Measurements from ENCODE around the gene OGFRL1. TPM values are rescaled to one million over a fixed set of nuclear protein-coding genes. Genes with fewer than 3 reads are reported as not detected.

OGFRL1 gene
- total RNA-seq, 1 experiment from 2014 or later = 10.3 TPM

GRCh38 chr6:71248878-71249544 lies 39.6 kb upstream of the OGFRL1 start:
- no peak overlapping the region for H3K27ac ChIP-seq (ENCODE audit: low read depth, low read length)
- no peak overlapping the region for H2AFZ ChIP-seq (ENCODE audit: low read depth, low read length, poor library complexity, severe bottlenecking)
- POLR2A ChIA-PET = no interaction called here
- no peaks in the 10 kb centered on the region for H3K36me3 ChIP-seq (ENCODE audit: control insufficient read depth in 1 of 2, insufficient read depth in 2 of 2, low read length in 2 of 2)
- no peaks in the 10 kb centered on the region for H3K79me2 ChIP-seq (ENCODE audit: insufficient read depth, low read length)
- H3K4me1 ChIP-seq (ENCODE audit: control insufficient read depth in 1 of 2, insufficient read depth in 2 of 2, low read length in 2 of 2) = no peaks in the 10 kb centered on the region
- H4K20me1 ChIP-seq (ENCODE audit: insufficient read depth) = no peaks in the 10 kb centered on the region
- no peaks in the 10 kb centered on the region for H3K9me3 ChIP-seq (ENCODE audit: control insufficient read depth in 1 of 2, insufficient read depth in 1 of 2, low read depth in 1 of 2, low read length in 2 of 2)
- CTCF ChIA-PET = no interaction called here
- intact Hi-C loops (cut with micrococcal nuclease) = no loop called here
- H3K9me2 ChIP-seq (ENCODE audit: insufficient read depth) = no peaks in the 10 kb centered on the region
- H3K9ac ChIP-seq (ENCODE audit: low read length) = no peak overlapping the region
- TF ChIP-seq CBX3 (IDR thresholded peaks at IDR 0.05; ENCODE audit: low read depth) = no peak
- no peak for TF ChIP-seq ZBTB33 (IDR thresholded peaks at IDR 0.05; ENCODE audit: extremely low read depth, insufficient replicate concordance, low read length)
- TF ChIP-seq YY1 (IDR thresholded peaks at IDR 0.05; ENCODE audit: extremely low read depth, insufficient replicate concordance, low read depth, low read length) = no peak
- TF ChIP-seq EZH2 (IDR thresholded peaks at IDR 0.05) = no peak
- H3K27me3 ChIP-seq (ENCODE audit: insufficient read depth, low read length) = peaks cover 12% of the 10 kb centered on the region; the same call in 1 of the 2 replicates
- ATAC-seq = no peak
- RAD21 ChIA-PET (ENCODE audit: low non-redundant PET in 1 of 2, low total read pairs in 2 of 2, uncharacterized antibody in 2 of 2, unreplicated experiment in 2 of 2) = no interaction called here
- DNase-seq (ENCODE audit: low read depth, low spot score) = no peak
- no TSS peak for BruUV-seq (replicated peaks)
- no peak overlapping the region for H3K4me2 ChIP-seq (ENCODE audit: low read length)
- H3K4me3 ChIP-seq (replicated peaks in 1 of 2; ENCODE audit: low read depth in 1 of 2, low read length in 2 of 2) = no peak overlapping the region

- intact Hi-C loops (cut with micrococcal nuclease) = no loop called here
- TF ChIP-seq EZH2 (IDR thresholded peaks at IDR 0.05) (no peak), ATF3 (IDR thresholded peaks at IDR 0.05) (no peak), YY1 (IDR thresholded peaks at IDR 0.05; ENCODE audit: extremely low read depth, insufficient replicate concordance, low read depth, low read length) (no peak), CBX3 (IDR thresholded peaks at IDR 0.05; ENCODE audit: low read depth) (no peak), POLR2A (IDR thresholded peaks at IDR 0.05; ENCODE audit: borderline replicate concordance, extremely low read depth, insufficient read depth, insufficient read length) (no peak), TCF7L2 (IDR thresholded peaks at IDR 0.05; ENCODE audit: borderline replicate concordance, extremely low read depth, insufficient read depth, insufficient read length) (no peak), REST (IDR thresholded peaks at IDR 0.05; ENCODE audit: low read depth) (no peak), SRF (IDR thresholded peaks at IDR 0.05; ENCODE audit: low read depth) (no peak), MAX (IDR thresholded peaks at IDR 0.05) (no peak), SIN3A (IDR thresholded peaks at IDR 0.05; ENCODE audit: low read depth) (no peak), JUND (IDR thresholded peaks at IDR 0.05) (no peak)
Measured at GRCh38 chr6:71250099-71250602, 38.5 kb upstream of the OGFRL1 start.

More at GRCh38 chr6:71250099-71250602, 38.5 kb upstream of the OGFRL1 start:
- Histone ChIP-seq H3K4me2 (ENCODE audit: low read length) (no peak overlapping the region), H3K79me2 (ENCODE audit: insufficient read depth, low read length) (no peaks in the 10 kb centered on the region), H3K27ac (ENCODE audit: low read depth, low read length) (no peak overlapping the region), H3K9me2 (ENCODE audit: insufficient read depth) (no peaks in the 10 kb centered on the region), H4K20me1 (ENCODE audit: insufficient read depth) (no peaks in the 10 kb centered on the region), H3K36me3 (ENCODE audit: control insufficient read depth in 1 of 2, insufficient read depth in 2 of 2, low read length in 2 of 2) (no peaks in the 10 kb centered on the region), H3K27me3 (ENCODE audit: insufficient read depth, low read length) (peaks cover 17% of the 10 kb centered on the region; the same call in 1 of the 2 replicates), H3K4me3 (replicated peaks in 1 of 2; ENCODE audit: low read depth in 1 of 2, low read length in 2 of 2) (no peak overlapping the region), H3K4me1 (ENCODE audit: control insufficient read depth in 1 of 2, insufficient read depth in 2 of 2, low read length in 2 of 2) (no peaks in the 10 kb centered on the region), H2AFZ (ENCODE audit: low read depth, low read length, poor library complexity, severe bottlenecking) (no peak overlapping the region), H3K9ac (ENCODE audit: low read length) (no peak overlapping the region), H3K9me3 (ENCODE audit: control insufficient read depth in 1 of 2, insufficient read depth in 1 of 2, low read depth in 1 of 2, low read length in 2 of 2) (no peaks in the 10 kb centered on the region)
- ChIA-PET RAD21 (ENCODE audit: low non-redundant PET in 1 of 2, low total read pairs in 2 of 2, uncharacterized antibody in 2 of 2, unreplicated experiment in 2 of 2) (no interaction called here), POLR2A (no interaction called here), CTCF (no interaction called here)
- DNase-seq (ENCODE audit: low read depth, low spot score) = no peak
- ATAC-seq = no peak
- BruUV-seq (replicated peaks) = no TSS peak

Measured in HCT116 (cell line).